HPDE6-E6E7 (cell line): ENCODE results near the gene MYLK4.
A peak's percentile ranks its signal among the peaks of the same experiment; 100 is the strongest.

ENCODE experiments used
- DNase-seq: peaks from one replicate; pipeline ENCODE4 v3.0.0; 2011; ENCODE audit warnings: missing footprints; ENCODE audit errors: extremely low spot score

Gene MYLK4

GRCh38 chr6:2663123-2663522 is 87.6 kb downstream of the MYLK4 start:
- DNase-seq: no peak

- no peak for DNase-seq
Observed at GRCh38 chr6:2661651-2662050, 89.1 kb downstream of the MYLK4 start.

GRCh38 chr6:2659882-2660281 is 90.8 kb downstream of the MYLK4 start:
- peak; percentile 37 for DNase-seq

GRCh38 chr6:2659381-2659780 is 91.3 kb downstream of the MYLK4 start:
- DNase-seq: no peak

- DNase-seq: peak; percentile 72
Observed at GRCh38 chr6:2658788-2659187, 91.9 kb downstream of the MYLK4 start.

GRCh38 chr6:2656460-2657079 is 94.2 kb downstream of the MYLK4 start:
- DNase-seq: no peak

- DNase-seq: no peak
Observed at GRCh38 chr6:2655844-2656433, 94.8 kb downstream of the MYLK4 start.

GRCh38 chr6:2653369-2654032 is 97.2 kb downstream of the MYLK4 start:
- DNase-seq: no peak

GRCh38 chr6:2652611-2653010 is 98.1 kb downstream of the MYLK4 start:
- DNase-seq: no peak

GRCh38 chr6:2651961-2652360 is 98.8 kb downstream of the MYLK4 start:
- DNase-seq: no peak

- DNase-seq: no peak
Observed at GRCh38 chr6:2651536-2651935, 99.2 kb downstream of the MYLK4 start.

GRCh38 chr6:2646346-2646745 is 104.4 kb downstream of the MYLK4 start:
- no peak for DNase-seq

GRCh38 chr6:2643935-2644539 is 106.7 kb downstream of the MYLK4 start:
- DNase-seq: no peak

- DNase-seq: no peak
Observed at GRCh38 chr6:2643130-2643529, 107.6 kb downstream of the MYLK4 start.

GRCh38 chr6:2641044-2641725 is 109.5 kb downstream of the MYLK4 start:
- DNase-seq: no peak

- DNase-seq: no peak
Observed at GRCh38 chr6:2640551-2640950, 110.2 kb downstream of the MYLK4 start.

- DNase-seq: no peak
Observed at GRCh38 chr6:2639896-2640295, 110.8 kb downstream of the MYLK4 start.

GRCh38 chr6:2639167-2639566 is 111.6 kb downstream of the MYLK4 start:
- no peak for DNase-seq

- DNase-seq: no peak
Observed at GRCh38 chr6:2636672-2637071, 114.0 kb downstream of the MYLK4 start.

GRCh38 chr6:2635911-2636310 is 114.8 kb downstream of the MYLK4 start:
- no peak for DNase-seq

GRCh38 chr6:2634139-2634964 is 116.4 kb downstream of the MYLK4 start:
- DNase-seq: peak; percentile 83
